Natural killer cell (primary cell): Measurements from ENCODE around the gene KDM1A. TPM values are rescaled to one million over a fixed set of nuclear protein-coding genes. Genes with fewer than 3 reads are reported as not detected.

Experiments used
- ATAC-seq, 3 donors: fragments of 150-1000 bp in 2 of 3; fragments of 200-7000 bp in 1 of 3; cut with Tn5 transposase; 1 replicate in 1 of 3; 2 replicates in 2 of 3; pipeline ENCODE4 v1.10.0; 2021; ENCODE audit warnings: mild to moderate bottlenecking in 2 of 3, moderate library complexity in 2 of 3
- DNase-seq, 2 donors: peaks; one replicate each; pipeline versions ENCODE4 v3.0.0 to v3.0.0-alpha.2; 2013 to 2021; ENCODE audit warnings: mixed read lengths in 1 of 2
- H3K27ac ChIP-seq: one replicate; pipeline ENCODE4 v1.5.1; 2013; ENCODE audit warnings: mild to moderate bottlenecking, low read length
- H3K27me3 ChIP-seq: one replicate; pipeline ENCODE4 v1.6.1; 2013; ENCODE audit warnings: low read length; ENCODE audit not compliant: control insufficient read depth, insufficient read depth
- H3K36me3 ChIP-seq: one replicate; pipeline ENCODE4 v1.6.1; 2013; ENCODE audit warnings: low read length; ENCODE audit not compliant: control insufficient read depth, insufficient read depth
- H3K4me1 ChIP-seq: one replicate; pipeline ENCODE4 v1.6.1; 2013; ENCODE audit warnings: low read length; ENCODE audit not compliant: control insufficient read depth, insufficient read depth
- H3K4me3 ChIP-seq: one replicate; pipeline ENCODE4 v1.5.1; 2013; ENCODE audit warnings: low read length
- H3K9me3 ChIP-seq: one replicate; pipeline ENCODE4 v1.6.1; 2013; ENCODE audit warnings: low read length; ENCODE audit not compliant: control insufficient read depth, insufficient read depth
- H3K27ac Mint-ChIP-seq, 2 donors: one replicate each; pipeline ENCODE4 v1.8.0; 2022; ENCODE audit warnings: mild to moderate bottlenecking in 2 of 2, mixed read lengths in 2 of 2, moderate library complexity in 1 of 2
- H3K27me3 Mint-ChIP-seq, 2 donors: one replicate each; pipeline ENCODE4 v1.8.0; 2022; ENCODE audit warnings: low read depth in 2 of 2, mixed read lengths in 2 of 2
- H3K36me3 Mint-ChIP-seq: one replicate; pipeline ENCODE4 v1.8.0; 2022; ENCODE audit warnings: mixed read lengths
- H3K4me1 Mint-ChIP-seq, 2 donors: one replicate each; pipeline ENCODE4 v1.8.0; 2022; ENCODE audit warnings: mixed read lengths in 2 of 2
- H3K4me3 Mint-ChIP-seq: one replicate; pipeline ENCODE4 v1.8.0; 2022; ENCODE audit warnings: mild to moderate bottlenecking, moderate library complexity, mixed read lengths
- H3K9me3 Mint-ChIP-seq, 2 donors: one replicate each; pipeline ENCODE4 v1.8.0; 2022; ENCODE audit warnings: mixed read lengths in 2 of 2
- CTCF ChIP-seq: fragments of 200-600 bp; IDR thresholded peaks from one replicate; pipeline ENCODE4 v1.8.0; 2022; ENCODE audit warnings: antibody characterized with exemption
- WGBS: methylation state at CpG from one replicate; pipeline ENCODE4 v1.1.7; 2013; ENCODE audit warnings: missing lambda C conversion rate; ENCODE audit not compliant: insufficient coverage; 5-methylcytosine and 5-hydroxymethylcytosine counted together
- intact Hi-C: fragments of 100-400 bp; cut with micrococcal nuclease; formaldehyde crosslinking; loops from one replicate; pipeline ENCODE4 v1.14.2; 2022
- total RNA-seq, 4 donors: library from RNA; stranded (reverse); fragments of 120-200 nt in 1 of 4; gene quantifications; one replicate each; pipeline versions ENCODE4 v1.2.3 to v1.2.4, GENCODE V29; 2013 to 2022

Gene KDM1A
- total RNA-seq, 3 donors from 2014 or later (not counting 1 experiment from before 2014, with no cell fraction given): 33.0 to 45.4 (median 43.8) TPM

DNA sequence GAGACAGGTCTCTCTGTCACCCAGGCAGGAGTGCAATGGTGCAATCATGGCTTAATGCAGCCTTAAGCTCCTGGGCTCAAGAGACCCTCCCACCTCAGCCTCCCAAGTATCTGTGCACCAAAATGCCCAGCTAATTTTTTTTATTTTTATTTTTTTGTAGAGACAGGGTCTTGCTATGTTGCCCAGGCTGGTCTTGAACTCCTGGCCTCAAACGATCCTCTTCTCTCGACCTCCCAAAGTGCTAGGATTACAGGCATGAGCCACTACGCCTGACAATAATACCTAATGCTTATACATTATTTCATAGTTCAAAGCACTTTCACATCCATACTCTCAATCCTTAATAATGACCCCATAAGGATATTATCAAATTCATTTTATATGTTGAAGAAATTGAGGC, 101.1 kb downstream of the KDM1A start:
- Histone ChIP-seq H3K36me3 (no peaks in the 10 kb centered on the region), H3K9me3 (no peaks in the 10 kb centered on the region), H3K4me3 (no peak overlapping the region), H3K27me3 (no peaks in the 10 kb centered on the region), H3K27ac (peak overlapping the region; percentile 86), H3K4me1 (peaks cover 23% of the 10 kb centered on the region)
- no peaks in the 10 kb centered on the region for H3K27me3 Mint-ChIP-seq
- no peak for TF ChIP-seq CTCF
- no peak for ATAC-seq
- H3K4me1 Mint-ChIP-seq: peaks cover 58 to 64% of the 10 kb centered on the region in 2 donors
- H3K4me3 Mint-ChIP-seq: no peak overlapping the region
- 99% methylated on average over 3 of the region's 3 CpGs for WGBS
- H3K27ac Mint-ChIP-seq: peak overlapping the region; percentile 88 to 97
- DNase-seq: no peak
- intact Hi-C loops: no loop called here
- no peaks in the 10 kb centered on the region for H3K9me3 Mint-ChIP-seq
- peaks cover 7% of the 10 kb centered on the region for H3K36me3 Mint-ChIP-seq

DNA sequence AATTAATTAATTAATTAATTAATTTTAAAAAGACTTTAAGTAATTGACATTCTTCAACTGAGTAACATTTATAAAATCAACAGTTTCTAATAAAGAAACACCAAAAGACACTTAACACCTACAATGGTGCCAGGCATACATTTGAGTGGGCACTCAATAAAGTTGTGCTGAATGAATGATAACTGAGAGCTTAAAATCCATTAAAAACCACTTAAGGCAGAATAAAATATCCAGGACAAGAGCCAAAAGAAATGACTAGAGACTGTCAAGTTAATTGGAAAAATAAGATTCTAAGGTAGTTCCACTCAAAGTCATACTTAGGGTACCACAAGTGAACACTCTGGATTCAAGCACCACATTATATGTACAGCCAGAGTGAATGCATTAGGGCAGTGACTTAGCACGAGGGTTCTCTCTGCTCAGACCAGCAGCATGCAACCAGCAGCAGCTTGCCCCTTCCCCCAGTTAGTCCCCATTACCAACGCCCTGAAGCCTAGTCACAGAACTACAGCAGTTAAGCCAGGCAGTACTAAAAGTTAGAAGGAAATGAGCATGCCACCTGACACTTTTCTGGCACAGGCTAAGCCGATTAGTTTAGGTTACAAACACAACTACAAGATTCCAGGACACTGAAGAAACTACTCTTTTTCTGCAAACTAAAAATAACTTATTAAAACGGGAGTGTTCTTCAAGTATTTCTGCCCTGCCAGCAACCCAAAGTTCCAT, 102.9 kb downstream of the KDM1A start:
- 42% methylated on average over 4 of the region's 4 CpGs for WGBS
- ATAC-seq: no peak
- H3K4me3 ChIP-seq: no peak overlapping the region
- H3K27me3 ChIP-seq: no peaks in the 10 kb centered on the region
- no peak overlapping the region for H3K4me3 Mint-ChIP-seq
- no peak for DNase-seq
- peaks cover 13% of the 10 kb centered on the region for H3K4me1 ChIP-seq
- peaks cover 7% of the 10 kb centered on the region for H3K36me3 Mint-ChIP-seq
- no peak for TF ChIP-seq CTCF
- peaks cover 48 to 62% of the 10 kb centered on the region in 2 donors for H3K4me1 Mint-ChIP-seq
- intact Hi-C loops: no loop called here
- no peaks in the 10 kb centered on the region for H3K9me3 ChIP-seq
- no peaks in the 10 kb centered on the region for H3K9me3 Mint-ChIP-seq
- no peaks in the 10 kb centered on the region for H3K36me3 ChIP-seq
- H3K27me3 Mint-ChIP-seq: no peaks in the 10 kb centered on the region
- no peak overlapping the region for H3K27ac Mint-ChIP-seq
- H3K27ac ChIP-seq: no peak overlapping the region

DNA sequence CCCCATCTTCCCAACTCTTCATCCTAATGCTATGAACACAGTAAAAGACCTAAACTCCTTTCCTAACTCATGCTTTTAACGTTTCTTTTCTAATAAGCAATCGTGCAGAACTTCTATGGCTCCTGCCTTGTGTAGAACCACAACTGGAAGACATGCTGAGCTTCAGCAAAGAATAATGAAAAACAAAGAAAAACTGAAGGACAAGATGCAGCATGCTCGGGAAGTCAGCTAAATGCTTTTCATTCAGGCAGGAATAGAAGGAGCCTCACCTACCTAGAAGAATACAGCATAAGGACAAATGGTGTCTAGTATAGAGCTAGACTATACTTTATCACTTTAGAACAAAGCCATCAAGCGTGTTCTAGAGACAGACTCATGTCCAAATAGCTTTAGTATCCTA, 103.5 kb downstream of the KDM1A start:
- WGBS: 79% methylated on average over 4 of the region's 4 CpGs

More for the DNA sequence above, 103.5 kb downstream of the KDM1A start:
- no peaks in the 10 kb centered on the region for H3K27me3 ChIP-seq
- no peaks in the 10 kb centered on the region for H3K27me3 Mint-ChIP-seq
- H3K9me3 Mint-ChIP-seq: no peaks in the 10 kb centered on the region
- H3K4me3 ChIP-seq: no peak overlapping the region
- ATAC-seq (no peak), DNase-seq (no peak)
- peaks cover 7% of the 10 kb centered on the region for H3K36me3 Mint-ChIP-seq
- H3K27ac ChIP-seq: no peak overlapping the region
- H3K4me1 ChIP-seq: peaks cover 13% of the 10 kb centered on the region
- H3K9me3 ChIP-seq: no peaks in the 10 kb centered on the region
- H3K27ac Mint-ChIP-seq: no peak overlapping the region
- H3K36me3 ChIP-seq: no peaks in the 10 kb centered on the region
- intact Hi-C loops: no loop called here
- peaks cover 47 to 56% of the 10 kb centered on the region in 2 donors for H3K4me1 Mint-ChIP-seq
- no peak for TF ChIP-seq CTCF
- H3K4me3 Mint-ChIP-seq: no peak overlapping the region
